LHCN-M2 (cell line): Measurements from ENCODE around the gene GLCCI1. TPM values are rescaled to one million over a fixed set of nuclear protein-coding genes. Genes with fewer than 3 reads are reported as not detected.

Experiments used
- DNase-seq: peaks from one replicate; pipeline ENCODE4 v3.0.0-alpha.2; 2012; ENCODE audit warnings: low read depth
- total RNA-seq: library from RNA; depleted of rRNA; stranded (reverse); fragments of >200 nt; gene quantifications from 2 replicates; pipeline ENCODE4 v1.2.3, GENCODE V29; 2014

Gene GLCCI1
- total RNA-seq, 1 experiment from 2014 or later, result 4.2 TPM

GRCh38 chr7:8130663-8131062, 162.1 kb downstream of the GLCCI1 start:
- no peak for DNase-seq

- no peak for DNase-seq
These were observed 163.4 kb downstream of the GLCCI1 start for GRCh38 chr7:8131694-8132605.

GRCh38 chr7:8133188-8133848, 164.7 kb downstream of the GLCCI1 start:
- DNase-seq, result no peak

GRCh38 chr7:8134089-8134733, 165.6 kb downstream of the GLCCI1 start:
- peak; percentile 12 for DNase-seq

GRCh38 chr7:8135417-8135816, 166.8 kb downstream of the GLCCI1 start:
- DNase-seq, result no peak

GRCh38 chr7:8136051-8136730, 167.6 kb downstream of the GLCCI1 start:
- DNase-seq, result no peak
